GM12865 (cell line): ENCODE data around the gene PROP1.
"Not testable (repeated sequence)": the region's sequence is repeated elsewhere in the genome, so short reads cannot be mapped to it uniquely, and the experiment has no call there.

ENCODE experiments used
- DNase-seq: peaks from one replicate; pipeline ENCODE4 v3.0.0; 2010; ENCODE audit warnings: low read depth
- H3K4me3 ChIP-seq: 2 replicates; pipeline ENCODE4 v1.5.1; 2011; ENCODE audit warnings: mild to moderate bottlenecking, low read depth, low read length, control low read depth

PROP1 gene

DNA sequence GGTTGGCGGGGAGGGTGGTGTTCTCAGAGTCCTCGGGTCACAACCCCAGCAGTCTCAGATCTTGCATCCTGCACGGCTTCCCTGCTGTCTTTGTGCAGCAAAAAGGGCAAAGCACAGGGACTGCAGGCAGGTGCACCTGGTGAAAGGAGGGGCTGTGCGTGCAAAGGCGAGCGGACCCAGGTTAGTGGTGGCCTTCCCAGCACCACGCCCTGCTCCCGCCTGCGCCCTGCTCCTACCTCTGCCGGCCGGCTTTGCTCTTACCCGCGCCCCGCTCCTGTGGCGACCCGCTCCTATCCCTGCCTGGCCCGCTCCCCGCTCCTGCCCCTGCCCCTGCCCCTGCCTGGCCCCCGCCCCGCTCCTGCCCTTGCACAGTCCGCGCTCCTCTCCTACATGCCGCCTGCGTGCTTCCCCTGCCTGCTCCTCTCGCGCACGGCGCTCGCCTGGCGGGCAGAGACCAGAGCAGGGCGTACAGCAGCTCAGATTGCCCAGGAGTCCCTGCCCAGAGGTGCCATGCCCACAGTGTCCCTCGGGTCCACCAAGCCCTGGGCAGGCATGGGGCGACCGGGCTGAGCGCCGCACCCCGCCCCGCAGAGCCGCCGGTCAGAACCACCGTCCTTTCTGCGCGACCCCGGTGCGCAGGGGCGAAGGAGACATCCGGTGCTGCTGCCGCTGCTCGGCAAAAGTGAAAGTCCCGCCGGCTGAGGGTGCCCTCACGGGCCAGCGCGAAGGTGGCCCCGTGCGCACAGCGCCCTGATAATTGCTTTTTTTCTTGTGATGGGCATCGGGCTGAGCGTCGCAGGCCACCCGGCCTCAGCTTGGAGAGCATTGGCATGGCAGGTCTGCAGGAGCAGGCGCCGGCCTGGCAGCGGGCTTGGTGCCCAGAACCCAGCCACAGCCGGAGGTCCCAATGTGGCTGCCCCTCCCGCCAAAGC is 52.0 kb downstream of the PROP1 start:
- peak; percentile 41 for DNase-seq
- H3K4me3 ChIP-seq = peak overlapping the region; percentile 53

DNA sequence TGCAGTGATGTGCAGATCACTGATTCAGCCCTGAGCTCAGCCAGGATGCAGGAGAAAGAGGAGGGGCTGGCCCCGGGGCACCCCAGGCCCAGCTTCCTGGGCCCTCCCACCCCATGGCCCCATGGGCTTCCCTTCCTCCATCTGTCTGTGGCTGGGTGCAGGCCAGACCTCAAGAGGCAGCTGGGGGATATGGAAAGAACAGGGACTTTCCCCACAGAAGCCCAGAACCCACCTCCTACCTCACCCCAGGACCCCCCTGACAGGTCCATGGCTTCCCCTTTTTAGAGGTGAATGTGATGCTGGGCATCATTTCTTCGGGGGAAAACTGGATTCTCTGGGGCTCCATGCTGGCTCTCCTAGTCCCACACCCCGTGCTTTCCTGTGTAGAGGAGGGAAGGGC is 53.1 kb downstream of the PROP1 start:
- H3K4me3 ChIP-seq, DNase-seq: not testable (repeated sequence)
